Erythroblast (primary cell): ENCODE results near the gene DMTF1.

Experiments used
- GATA1 ChIP-seq: IDR thresholded peaks from 2 replicates; pipeline ENCODE4 v1.6.1; 2011; ENCODE audit warnings: low read depth, mild to moderate bottlenecking, control low read depth, low read length, moderate library complexity
- POLR2A ChIP-seq: IDR thresholded peaks from 2 replicates; pipeline ENCODE4 v1.6.1; 2011; ENCODE audit warnings: mild to moderate bottlenecking, low read length

DNA sequence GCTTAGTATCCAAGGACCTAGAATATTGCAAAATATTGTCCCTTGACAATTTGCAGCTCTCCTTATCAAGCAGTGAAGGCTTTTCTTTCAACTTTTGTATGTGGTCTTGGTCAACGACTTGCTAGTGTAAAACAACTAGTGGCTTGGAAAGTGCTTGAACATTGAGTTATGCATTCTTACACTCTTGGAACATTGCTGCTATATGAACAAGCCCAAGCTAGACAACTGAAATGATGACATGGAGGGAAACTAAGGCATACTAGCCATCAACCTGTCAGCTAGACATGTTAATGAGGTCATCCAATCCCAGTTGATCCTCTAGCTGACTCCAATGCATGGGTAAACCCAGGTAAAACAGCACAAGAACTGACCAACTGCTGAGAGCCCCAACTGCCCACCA is 12.7 kb upstream of the DMTF1 start:
- TF ChIP-seq POLR2A, result no peak
- TF ChIP-seq GATA1, result no peak
